Adrenal gland (tissue), 12 donors: ENCODE results near the gene NRARP. TPM values are rescaled to one million over a fixed set of nuclear protein-coding genes. Genes with fewer than 3 reads are reported as not detected.
A peak's percentile ranks its signal among the peaks of the same experiment; 100 is the strongest.

Experiments
- DNase-seq, 7 donors: peaks; one replicate each; pipeline ENCODE4 v3.0.0-alpha.2; 2019 to 2020
- H3K27ac ChIP-seq, 5 donors: fragments of 200-600 bp; sonication (generic) in 4 of 5; 1 replicate in 3 of 5; 2 replicates in 2 of 5; pipeline versions ENCODE4 v1.5.1 to v1.8.0; 2016 to 2020; ENCODE audit warnings: mild to moderate bottlenecking in 1 of 5
- H3K27me3 ChIP-seq: fragments of 200-600 bp; 2 replicates; pipeline ENCODE4 v1.8.0; 2021
- H3K36me3 ChIP-seq, 2 donors: fragments of 200-600 bp; replicated peaks in 1 of 2; 1 replicate in 1 of 2; 2 replicates in 1 of 2; pipeline versions ENCODE4 v1.5.1 to v1.8.0; 2018 to 2022
- H3K4me1 ChIP-seq, 2 donors: fragments of 200-600 bp; replicated peaks in 1 of 2; 1 replicate in 1 of 2; 2 replicates in 1 of 2; pipeline versions ENCODE4 v1.5.1 to v1.8.0; 2018 to 2021
- H3K4me3 ChIP-seq, 4 donors: fragments of 200-600 bp; sonication (generic) in 3 of 4; one replicate each; pipeline ENCODE4 v1.5.1; 2016 to 2018
- H3K9me3 ChIP-seq, 3 donors: fragments of 200-600 bp; sonication (generic) in 1 of 3; replicated peaks in 1 of 3; 1 replicate in 2 of 3; 2 replicates in 1 of 3; pipeline versions ENCODE4 v1.5.1 to v1.8.0; 2016 to 2021
- POLR2A ChIP-seq, 2 donors: fragments of 450-650 bp; IDR thresholded peaks; one replicate each; pipeline ENCODE4 v1.6.1; 2017; ENCODE audit warnings: antibody characterized with exemption in 2 of 2, mild to moderate bottlenecking in 2 of 2, moderate library complexity in 1 of 2
- WGBS, 4 donors: extraction: QIAGEN DNeasy Blood & Tissue Kit in 2 of 4; methylation state at CpG; one replicate each; pipeline versions ENCODE4 v1.1.5 to v1.1.7; 2013 to 2017; 5-methylcytosine and 5-hydroxymethylcytosine counted together
- intact Hi-C, 2 donors: fragments of 100-400 bp; cut with DNase I; formaldehyde crosslinking; loops; one replicate each; pipeline versions ENCODE4 v1.14.1 to v1.15.0; 2022 to 2023
- polyA plus RNA-seq, 3 donors: library from polyadenylated mRNA; stranded (reverse); fragments of 200-250 nt in 2 of 3; fragments of 350-450 nt in 1 of 3; fragmentation: Illumina TruSeq in 1 of 3; extraction: RNeasy Lipid Tissue Mini Kit (QIAGEN cat#74804) in 1 of 3; gene quantifications; one replicate each; pipeline ENCODE4 v1.2.3, GENCODE V29; 2013 to 2014
- total RNA-seq, 9 donors: library from RNA; depleted of rRNA in 4 of 9; stranded (reverse); fragments of >200 nt in 4 of 9; fragments of 120-200 nt in 1 of 9; fragmentation: NEBNext Ultra II Directional in 1 of 9; extraction: Animal tissue kit (Norgen Biotek cat#: 25700) in 1 of 9; gene quantifications; one replicate each; pipeline versions ENCODE4 v1.1.0 to v1.2.4, GENCODE V29; 2013 to 2023
- TF ChIP-seq, protein P1 (sequence below), 6 experiments: fragments of 450-650 bp in 4 of 6; fragments of 200-600 bp in 2 of 6; sonication (generic) in 1 of 6; IDR thresholded peaks; 1 replicate in 5 of 6; 2 replicates in 1 of 6; pipeline versions ENCODE4 v1.5.1 to v1.8.0; 2016 to 2021; ENCODE audit warnings: antibody characterized with exemption in 6 of 6, mild to moderate bottlenecking in 2 of 6, moderate library complexity in 1 of 6
- donor health status: healthy with polysubstance abuse.
- donor health status: Bipolar disorder and iron deficiency.
- donor health status: DM: yes; HTN: yes; CAD: no.
- donor health status: DM: no; HTN: no; CAD: no.
- donor health status: DM: no; HTN: no; CAD: no.
- donor health status: DM: yes; HTN: yes; CAD: no.

The NRARP gene
- total and polyA plus RNA-seq, 12 donors: 0.59 to 11.2 (median 2.7) TPM

DNA sequence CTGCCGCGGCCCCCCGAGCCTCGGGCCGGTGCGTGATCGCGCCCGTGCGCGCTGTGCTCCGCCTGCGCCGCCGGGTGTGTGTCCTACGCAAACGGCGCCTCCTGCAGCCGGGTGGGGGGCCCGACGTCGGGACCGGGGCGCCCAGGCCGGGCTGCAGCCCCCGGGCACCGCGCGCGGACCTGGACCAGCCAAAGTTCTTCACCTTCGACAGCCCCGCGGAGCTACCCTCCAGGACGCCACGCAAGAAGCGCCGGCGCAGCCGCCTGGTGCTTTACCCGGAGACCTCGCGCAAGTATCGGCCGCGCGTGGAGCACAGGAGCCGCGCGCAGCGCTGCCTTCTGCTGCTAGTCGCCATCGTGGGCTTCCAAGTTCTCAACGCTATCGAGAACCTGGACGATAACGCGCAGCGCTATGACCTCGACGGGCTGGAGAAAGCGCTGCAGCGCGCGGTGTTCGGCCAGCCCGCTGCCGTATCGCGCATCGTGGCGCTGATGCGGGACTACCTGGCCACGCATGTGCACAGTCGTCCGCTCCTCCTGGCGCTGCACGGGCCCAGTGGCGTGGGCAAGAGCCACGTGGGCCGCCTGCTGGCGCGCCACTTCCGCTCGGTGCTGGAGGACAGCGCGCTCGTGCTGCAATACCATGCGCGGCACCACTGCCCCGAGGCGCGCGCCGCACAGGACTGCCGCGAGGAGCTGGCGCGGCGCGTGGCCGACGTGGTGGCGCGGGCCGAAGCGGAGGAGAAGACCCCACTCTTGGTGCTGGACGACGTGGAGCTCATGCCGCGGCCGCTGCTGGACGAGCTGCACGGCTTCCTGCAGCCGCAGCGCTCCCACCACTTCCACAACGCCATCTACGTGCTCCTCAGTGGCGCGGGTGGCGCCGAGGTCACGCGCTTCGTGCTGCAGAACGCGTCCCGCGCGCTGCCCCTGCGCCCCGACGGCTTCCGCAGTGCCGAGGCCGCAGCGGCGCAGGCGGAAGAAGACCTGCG, 23.1 kb downstream of the NRARP start:
- Histone ChIP-seq H3K36me3 (no peaks in the 10 kb centered on the region), H3K4me1 (peaks cover 0 to 7% of the 10 kb centered on the region in 2 donors), H3K27me3 (peaks cover 9% of the 10 kb centered on the region), H3K9me3 (no peaks in the 10 kb centered on the region), H3K4me3 (peak overlapping the region in 1 of 4 donors; percentile 72), H3K27ac (no peak overlapping the region)
- TF ChIP-seq, protein P1, sequence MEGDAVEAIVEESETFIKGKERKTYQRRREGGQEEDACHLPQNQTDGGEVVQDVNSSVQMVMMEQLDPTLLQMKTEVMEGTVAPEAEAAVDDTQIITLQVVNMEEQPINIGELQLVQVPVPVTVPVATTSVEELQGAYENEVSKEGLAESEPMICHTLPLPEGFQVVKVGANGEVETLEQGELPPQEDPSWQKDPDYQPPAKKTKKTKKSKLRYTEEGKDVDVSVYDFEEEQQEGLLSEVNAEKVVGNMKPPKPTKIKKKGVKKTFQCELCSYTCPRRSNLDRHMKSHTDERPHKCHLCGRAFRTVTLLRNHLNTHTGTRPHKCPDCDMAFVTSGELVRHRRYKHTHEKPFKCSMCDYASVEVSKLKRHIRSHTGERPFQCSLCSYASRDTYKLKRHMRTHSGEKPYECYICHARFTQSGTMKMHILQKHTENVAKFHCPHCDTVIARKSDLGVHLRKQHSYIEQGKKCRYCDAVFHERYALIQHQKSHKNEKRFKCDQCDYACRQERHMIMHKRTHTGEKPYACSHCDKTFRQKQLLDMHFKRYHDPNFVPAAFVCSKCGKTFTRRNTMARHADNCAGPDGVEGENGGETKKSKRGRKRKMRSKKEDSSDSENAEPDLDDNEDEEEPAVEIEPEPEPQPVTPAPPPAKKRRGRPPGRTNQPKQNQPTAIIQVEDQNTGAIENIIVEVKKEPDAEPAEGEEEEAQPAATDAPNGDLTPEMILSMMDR (IDR thresholded peaks at IDR 0.05): no peak
- intact Hi-C loops: no loop called here
- 67 to 96% (median 74%) methylated on average over 73 to 139 of the region's 139 CpGs for WGBS, 4 donors
- DNase-seq: no peak

GRCh38 chr9:137278061-137278701, 23.9 kb downstream of the NRARP start:
- Histone ChIP-seq H3K9me3 (no peaks in the 10 kb centered on the region), H3K4me3 (peak overlapping the region in 2 of 4 donors; percentile 26 to 72), H3K4me1 (peaks cover 0 to 7% of the 10 kb centered on the region in 2 donors), H3K27me3 (peaks cover 9% of the 10 kb centered on the region), H3K36me3 (peaks cover 0 to 1% of the 10 kb centered on the region in 2 donors), H3K27ac (peak overlapping the region in 4 of 5 donors; percentile 66 to 94 (median 78))
- DNase-seq: peak in 2 of 7 donors; percentile 20 to 44
- intact Hi-C loops: no loop called here
- WGBS, 4 donors: 16 to 49% (median 19%) methylated on average over 2 to 54 of the region's 54 CpGs; no CpG with 5 or more reads in 1 of the 4 donors
- no peak for TF ChIP-seq POLR2A (IDR thresholded peaks at IDR 0.05)
- TF ChIP-seq, protein P1 (IDR thresholded peaks at IDR 0.05): no peak

DNA sequence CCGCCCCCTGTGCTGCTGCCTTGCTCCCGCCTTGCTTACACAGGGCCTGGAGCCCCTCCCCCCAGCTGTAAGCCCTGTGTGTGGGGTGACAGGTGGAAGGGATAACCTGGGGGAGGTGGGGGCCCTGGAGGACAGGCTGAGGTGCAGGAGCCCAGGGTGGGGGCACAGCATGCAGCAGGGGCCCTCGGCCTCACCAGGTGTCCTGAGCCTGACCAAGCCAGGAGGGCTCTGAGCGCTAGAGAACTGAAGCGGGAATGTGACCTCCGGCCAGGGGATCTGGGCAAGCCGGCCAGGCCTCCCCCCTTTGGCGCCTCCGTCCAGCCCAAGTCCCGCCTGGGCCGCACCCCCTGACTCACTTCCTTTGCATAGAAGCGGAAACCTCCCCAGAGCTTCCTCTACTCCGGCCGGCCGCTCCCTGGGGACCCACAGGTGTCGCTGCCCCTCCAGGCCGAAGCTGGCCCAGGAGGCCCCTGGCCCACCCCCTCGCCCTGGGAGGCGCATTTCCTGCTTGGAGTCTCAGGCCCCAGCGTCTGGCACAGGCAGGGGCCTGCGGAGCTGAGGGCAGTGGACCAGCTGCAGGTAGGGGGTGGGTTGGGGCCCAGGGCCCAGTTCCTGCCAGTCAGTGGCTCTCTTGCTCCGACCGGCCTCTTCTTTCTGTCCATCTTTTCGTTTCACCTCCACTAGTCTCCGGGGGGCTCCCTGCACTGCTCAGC, 24.6 kb downstream of the NRARP start, which contains the start of gene TOR4A:
Gene TOR4A (plus strand): TSS at position 398 of the 713 bp plus-strand sequence. CDS start 964 bp downstream, outside the sequence.
- H3K9me3 ChIP-seq: no peaks in the 10 kb centered on the region
- TF ChIP-seq, protein P1 (IDR thresholded peaks at IDR 0.05): no peak
- TF ChIP-seq POLR2A (IDR thresholded peaks at IDR 0.05): peak; percentile 15 to 33
- peaks cover 0 to 8% of the 10 kb centered on the region in 2 donors for H3K36me3 ChIP-seq
- peak; percentile 67 to 86 (median 75) for DNase-seq
- H3K27ac ChIP-seq: peak within 1 kb of the TSS; percentile 27 to 94 (median 72)
- peaks cover 9% of the 10 kb centered on the region for H3K27me3 ChIP-seq
- peaks cover 0 to 7% of the 10 kb centered on the region in 2 donors for H3K4me1 ChIP-seq
- WGBS, 4 donors: 37 to 64% (median 42%) methylated on average over 10 to 25 of the region's 25 CpGs
- intact Hi-C loops: no loop called here
- H3K4me3 ChIP-seq: peak within 1 kb of the TSS in 2 of 4 donors; percentile 26 to 72
